CD14-positive monocyte (primary cell): ENCODE measurements around the gene PPFIBP2. TPM values are rescaled to one million over a fixed set of nuclear protein-coding genes. Genes with fewer than 3 reads are reported as not detected.

Experiments used
- DNase-seq, 3 donors: peaks; one replicate each; pipeline ENCODE4 v3.0.0-alpha.2; 2011 to 2022
- H2AFZ ChIP-seq: 2 replicates; pipeline ENCODE4 v1.6.0; 2012; ENCODE audit warnings: mild to moderate bottlenecking, low read depth, low read length, inconsistent platforms; ENCODE audit not compliant: insufficient read depth, poor library complexity, severe bottlenecking
- H3K27ac ChIP-seq, 2 donors: 1 replicate in 1 of 2; 2 replicates in 1 of 2; pipeline ENCODE4 v1.5.1; 2012 to 2013; ENCODE audit warnings: low read length in 2 of 2, control low read depth in 1 of 2, inconsistent platforms in 1 of 2, low read depth in 1 of 2, mild to moderate bottlenecking in 1 of 2
- H3K27me3 ChIP-seq, 2 donors: one replicate each; pipeline versions ENCODE4 v1.6.0 to v1.6.1; 2011 to 2013; ENCODE audit warnings: low read length in 2 of 2; ENCODE audit not compliant: control insufficient read depth in 2 of 2, insufficient read depth in 2 of 2
- H3K36me3 ChIP-seq, 2 donors: replicated peaks in 1 of 2; 1 replicate in 1 of 2; 2 replicates in 1 of 2; pipeline versions ENCODE4 v1.5.1 to v1.6.1; 2012 to 2013; ENCODE audit warnings: low read length in 2 of 2, control low read depth in 1 of 2, inconsistent platforms in 1 of 2, mild to moderate bottlenecking in 1 of 2; ENCODE audit not compliant: insufficient read depth in 2 of 2, control insufficient read depth in 1 of 2
- H3K4me1 ChIP-seq, 2 donors: 1 replicate in 1 of 2; 2 replicates in 1 of 2; pipeline versions ENCODE4 v1.5.1 to v1.6.1; 2012 to 2013; ENCODE audit warnings: low read length in 2 of 2, control low read depth in 1 of 2, inconsistent platforms in 1 of 2, mild to moderate bottlenecking in 1 of 2, moderate library complexity in 1 of 2; ENCODE audit not compliant: insufficient read depth in 2 of 2, control insufficient read depth in 1 of 2
- H3K4me2 ChIP-seq: replicated peaks from 2 replicates; pipeline ENCODE3; 2012; ENCODE audit warnings: low read length, moderate library complexity, mild to moderate bottlenecking; ENCODE audit not compliant: poor library complexity, severe bottlenecking; ENCODE audit errors: extremely low read depth
- H3K4me3 ChIP-seq, 3 experiments: fragments of 200-600 bp in 1 of 3; sonication (generic) in 1 of 3; replicated peaks in 1 of 3; 1 replicate in 2 of 3; 2 replicates in 1 of 3; pipeline ENCODE4 v1.5.1; 2011 to 2013; ENCODE audit warnings: low read length in 3 of 3, mild to moderate bottlenecking in 3 of 3, control low read depth in 2 of 3, low read depth in 2 of 3, inconsistent platforms in 1 of 3, moderate library complexity in 1 of 3
- H3K79me2 ChIP-seq: 2 replicates; pipeline ENCODE4 v1.6.0; 2012; ENCODE audit warnings: mild to moderate bottlenecking, control low read depth, inconsistent platforms, low read length, moderate library complexity; ENCODE audit not compliant: insufficient read depth
- H3K9ac ChIP-seq: 2 replicates; pipeline ENCODE4 v1.6.0; 2017; ENCODE audit warnings: low read length, mild to moderate bottlenecking; ENCODE audit not compliant: insufficient read depth, poor library complexity, severe bottlenecking
- H3K9me3 ChIP-seq, 2 donors: replicated peaks in 1 of 2; 1 replicate in 1 of 2; 2 replicates in 1 of 2; pipeline versions ENCODE4 v1.5.1 to v1.6.1; 2012 to 2013; ENCODE audit warnings: low read length in 2 of 2, control low read depth in 1 of 2; ENCODE audit not compliant: control insufficient read depth in 1 of 2, insufficient read depth in 1 of 2
- H4K20me1 ChIP-seq: 2 replicates; pipeline ENCODE4 v1.6.0; 2012; ENCODE audit warnings: mild to moderate bottlenecking, low read length, control low read depth, moderate library complexity; ENCODE audit not compliant: insufficient read depth
- H3K27ac Mint-ChIP-seq, 7 donors: one replicate each; pipeline ENCODE4 v1.8.0; 2020; ENCODE audit warnings: mild to moderate bottlenecking in 7 of 7, mixed read lengths in 7 of 7, moderate library complexity in 6 of 7, inconsistent platforms in 2 of 7
- H3K27me3 Mint-ChIP-seq, 3 donors: one replicate each; pipeline ENCODE4 v1.8.0; 2021 to 2022; ENCODE audit warnings: low read depth in 3 of 3, mild to moderate bottlenecking in 3 of 3, mixed read lengths in 3 of 3, moderate library complexity in 3 of 3, inconsistent platforms in 1 of 3
- H3K36me3 Mint-ChIP-seq, 2 donors: one replicate each; pipeline ENCODE4 v1.8.0; 2020; ENCODE audit warnings: mixed read lengths in 2 of 2, inconsistent platforms in 1 of 2, mild to moderate bottlenecking in 1 of 2
- H3K4me1 Mint-ChIP-seq: one replicate; pipeline ENCODE4 v1.8.0; 2020; ENCODE audit warnings: mild to moderate bottlenecking, mixed read lengths
- H3K4me3 Mint-ChIP-seq, 2 donors: one replicate each; pipeline ENCODE4 v1.8.0; 2020; ENCODE audit warnings: mild to moderate bottlenecking in 2 of 2, mixed read lengths in 2 of 2, moderate library complexity in 1 of 2
- H3K9me3 Mint-ChIP-seq, 7 donors: one replicate each; pipeline ENCODE4 v1.8.0; 2020 to 2022; ENCODE audit warnings: mixed read lengths in 7 of 7, mild to moderate bottlenecking in 6 of 7, moderate library complexity in 6 of 7, inconsistent platforms in 2 of 7
- CTCF ChIP-seq: fragments of 200-600 bp; IDR thresholded peaks from one replicate; pipeline ENCODE4 v1.8.0; 2022; ENCODE audit warnings: antibody characterized with exemption, mild to moderate bottlenecking
- WGBS: methylation state at CpG from one replicate; pipeline ENCODE4 v1.1.5; 2013; ENCODE audit warnings: missing lambda C conversion rate; ENCODE audit not compliant: insufficient coverage; 5-methylcytosine and 5-hydroxymethylcytosine counted together
- intact Hi-C, 2 donors: fragments of 100-400 bp; cut with micrococcal nuclease; formaldehyde crosslinking; loops; one replicate each; pipeline versions ENCODE4 v1.15.0 to v1.15.1; 2023
- polyA plus RNA-seq, 3 donors: library from polyadenylated mRNA; depleted of rRNA in 1 of 3; unstranded in 2 of 3; stranded (reverse) in 1 of 3; fragments of 300-500 nt in 2 of 3; fragments of >200 nt in 1 of 3; fragmentation: Illumina TruSeq in 2 of 3; gene quantifications; 1 replicate in 2 of 3; 2 replicates in 1 of 3; pipeline ENCODE4 v1.2.3, GENCODE V29; 2012 to 2021

The PPFIBP2 gene
- polyA plus RNA-seq, 3 donors = 5.9 to 41.6 (median 8.6) TPM

DNA sequence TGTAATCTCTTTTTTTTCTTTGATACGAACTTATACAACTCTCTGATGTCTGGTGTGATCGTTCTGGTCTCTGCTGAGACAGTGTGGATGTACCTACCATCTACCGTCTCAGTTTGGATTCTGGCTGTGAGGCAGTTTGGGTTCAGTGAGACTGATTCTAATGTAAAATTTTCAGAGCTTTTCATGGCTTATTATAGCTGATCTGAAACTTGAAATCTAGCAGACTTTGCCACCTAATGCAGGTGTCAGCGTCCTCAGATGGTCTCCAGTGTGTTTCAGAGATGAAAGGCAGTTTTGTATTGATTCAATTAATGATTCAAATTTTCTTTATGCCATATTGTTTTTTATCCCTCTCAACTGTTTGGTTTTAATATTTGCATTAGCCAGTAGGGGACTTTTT, 35.9 kb downstream of the PPFIBP2 start:
- Mint-ChIP-seq H3K27ac (no peak overlapping the region), H3K27me3 (peaks cover 2 to 4% (median 3%) of the 10 kb centered on the region in 3 donors), H3K36me3 (peaks cover 56 to 59% of the 10 kb centered on the region in 2 donors), H3K9me3 (no peaks in the 10 kb centered on the region), H3K4me1 (no peaks in the 10 kb centered on the region), H3K4me3 (no peak overlapping the region)
- no peak for DNase-seq
- Histone ChIP-seq H3K36me3 (peaks cover 21 to 63% of the 10 kb centered on the region in 2 donors), H3K4me2 (no peak overlapping the region), H3K27me3 (no peaks in the 10 kb centered on the region), H3K79me2 (no peaks in the 10 kb centered on the region), H4K20me1 (peaks cover 65% of the 10 kb centered on the region), H3K27ac (no peak overlapping the region), H3K4me1 (no peaks in the 10 kb centered on the region), H3K4me3 (no peak overlapping the region), H3K9me3 (no peaks in the 10 kb centered on the region), H2AFZ (no peak overlapping the region), H3K9ac (no peak overlapping the region)
- intact Hi-C loops = no loop called here
- WGBS = 100% methylated on average over 3 of the region's 4 CpGs
- no peak for TF ChIP-seq CTCF

- Mint-ChIP-seq H3K9me3 (no peaks in the 10 kb centered on the region), H3K36me3 (peaks cover 60 to 63% of the 10 kb centered on the region in 2 donors), H3K4me3 (no peak overlapping the region), H3K4me1 (no peaks in the 10 kb centered on the region), H3K27ac (no peak overlapping the region), H3K27me3 (peaks cover 0 to 3% (median 1%) of the 10 kb centered on the region in 3 donors)
- Histone ChIP-seq H3K27me3 (no peaks in the 10 kb centered on the region), H3K4me3 (no peak overlapping the region), H4K20me1 (peaks cover 57% of the 10 kb centered on the region), H3K4me2 (no peak overlapping the region), H3K9ac (no peak overlapping the region), H3K27ac (no peak overlapping the region), H3K79me2 (no peaks in the 10 kb centered on the region), H2AFZ (no peak overlapping the region), H3K9me3 (no peaks in the 10 kb centered on the region), H3K36me3 (peaks cover 21 to 60% of the 10 kb centered on the region in 2 donors), H3K4me1 (no peaks in the 10 kb centered on the region)
- WGBS = no CpG with 5 or more reads among the region's 1 CpG
- intact Hi-C loops = no loop called here
- no peak for TF ChIP-seq CTCF
- no peak for DNase-seq
These were observed 37.8 kb downstream of the PPFIBP2 start for GRCh38 chr11:7551571-7551970.
